Measurements from ENCODE around the gene ACOXL.
A peak's percentile ranks its signal among the peaks of the same experiment; 100 is the strongest.

ACOXL gene

GRCh38 chr2:110813896-110814295, 81.5 kb downstream of the ACOXL start:
- no peak for FAIRE-seq
- DNase-seq (ENCODE audit: extremely low spot score, insufficient read length, low read depth): no peak

- FAIRE-seq: no peak
These were observed 83.6 kb downstream of the ACOXL start for GRCh38 chr2:110815938-110816337.

GRCh38 chr2:110816404-110817365, 84.3 kb downstream of the ACOXL start:
- FAIRE-seq (no peak), DNase-seq (ENCODE audit: extremely low spot score, insufficient read length, low read depth) (no peak)

More at GRCh38 chr2:110815938-110816337, 83.6 kb downstream of the ACOXL start:
- no peak for DNase-seq (ENCODE audit: extremely low spot score, insufficient read length, low read depth)

- DNase-seq (ENCODE audit: extremely low spot score, insufficient read length, low read depth) (no peak), FAIRE-seq (no peak)
These were observed 86.6 kb downstream of the ACOXL start for GRCh38 chr2:110818767-110819481.

- FAIRE-seq (no peak), DNase-seq (ENCODE audit: extremely low spot score, insufficient read length, low read depth) (no peak)
These were observed 87.3 kb downstream of the ACOXL start for GRCh38 chr2:110819711-110820110.

- DNase-seq (ENCODE audit: extremely low spot score, insufficient read length, low read depth) (no peak), FAIRE-seq (peak; percentile 76)
These were observed 87.8 kb downstream of the ACOXL start for GRCh38 chr2:110820128-110820527.

GRCh38 chr2:110823165-110823564, 90.8 kb downstream of the ACOXL start:
- DNase-seq (ENCODE audit: extremely low spot score, insufficient read length, low read depth) (no peak), FAIRE-seq (no peak)

- DNase-seq (ENCODE audit: extremely low spot score, insufficient read length, low read depth): no peak
- FAIRE-seq: no peak
These were observed 95.1 kb downstream of the ACOXL start for GRCh38 chr2:110827511-110827910.

- FAIRE-seq (no peak), DNase-seq (ENCODE audit: extremely low spot score, insufficient read length, low read depth) (no peak)
These were observed 96.0 kb downstream of the ACOXL start for GRCh38 chr2:110828330-110828729.

- FAIRE-seq: no peak
These were observed 97.2 kb downstream of the ACOXL start for GRCh38 chr2:110829413-110830146.

GRCh38 chr2:110832740-110833139, 100.4 kb downstream of the ACOXL start:
- DNase-seq (ENCODE audit: extremely low spot score, insufficient read length, low read depth): no peak

More at GRCh38 chr2:110829413-110830146, 97.2 kb downstream of the ACOXL start:
- no peak for DNase-seq (ENCODE audit: extremely low spot score, insufficient read length, low read depth)

GRCh38 chr2:110834134-110834827, 101.9 kb downstream of the ACOXL start:
- DNase-seq (ENCODE audit: extremely low spot score, insufficient read length, low read depth): no peak
- no peak for FAIRE-seq

More at GRCh38 chr2:110832740-110833139, 100.4 kb downstream of the ACOXL start:
- FAIRE-seq: no peak

- no peak for DNase-seq (ENCODE audit: extremely low spot score, insufficient read length, low read depth)
- no peak for FAIRE-seq
These were observed 104.3 kb downstream of the ACOXL start for GRCh38 chr2:110836671-110837070.

GRCh38 chr2:110837446-110838409, 105.4 kb downstream of the ACOXL start:
- FAIRE-seq: no peak
- DNase-seq (ENCODE audit: extremely low spot score, insufficient read length, low read depth): no peak

- no peak for DNase-seq (ENCODE audit: extremely low spot score, insufficient read length, low read depth)
- FAIRE-seq: no peak
These were observed 106.4 kb downstream of the ACOXL start for GRCh38 chr2:110838657-110839384.

- DNase-seq (ENCODE audit: extremely low spot score, insufficient read length, low read depth): no peak
- no peak for FAIRE-seq
These were observed 108.1 kb downstream of the ACOXL start for GRCh38 chr2:110840508-110840907.

- FAIRE-seq (no peak), DNase-seq (ENCODE audit: extremely low spot score, insufficient read length, low read depth) (no peak)
These were observed 109.7 kb downstream of the ACOXL start for GRCh38 chr2:110842048-110842447.

- no peak for FAIRE-seq
- DNase-seq (ENCODE audit: extremely low spot score, insufficient read length, low read depth): no peak
These were observed 111.1 kb downstream of the ACOXL start for GRCh38 chr2:110843496-110843895.
